ENCODE results near the gene PLCL2. TPM values are rescaled to one million over a fixed set of nuclear protein-coding genes. Genes with fewer than 3 reads are reported as not detected.

Gene PLCL2
- total and polyA plus RNA-seq, 2 experiments from 2014 or later = 1.6 to 9.7 TPM

DNA sequence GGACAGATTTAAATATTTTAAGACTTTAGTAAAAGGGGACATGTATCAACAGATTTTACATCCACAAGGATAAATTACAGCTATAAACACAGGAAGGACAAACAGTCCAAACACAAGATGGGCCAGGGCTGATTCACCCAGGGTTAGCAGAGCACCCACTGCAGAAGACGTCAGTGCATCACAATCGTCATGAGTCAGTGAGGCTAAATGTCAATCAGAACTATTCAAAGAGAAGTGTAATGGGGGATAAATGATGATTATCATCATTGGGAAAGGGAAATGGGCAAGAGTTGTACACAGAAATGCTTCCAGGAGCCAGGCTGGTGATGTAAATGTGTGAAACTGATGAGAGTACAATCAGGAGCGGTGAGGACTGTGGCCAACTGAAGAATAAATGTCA lies 226.8 kb downstream of the PLCL2 start:
- Histone ChIP-seq H3K27me3 (ENCODE audit: insufficient read depth) (no peaks in the 10 kb centered on the region), H4K20me1 (replicated peaks; ENCODE audit: insufficient read depth) (no peaks in the 10 kb centered on the region), H3K9me2 (ENCODE audit: insufficient read depth) (0 out of 2 replicates have a peak, but pooled peaks cover 2% of the 10 kb centered on the region), H3K4me1 (ENCODE audit: insufficient read depth) (no peaks in the 10 kb centered on the region), H3F3A (replicated peaks; ENCODE audit: low read depth) (no peaks in the 10 kb centered on the region), H3K4me2 (no peak overlapping the region), H2AFZ (no peak overlapping the region), H3K4me3 (no peak overlapping the region), H3K79me2 (replicated peaks; ENCODE audit: insufficient read depth) (no peaks in the 10 kb centered on the region), H3K27ac (ENCODE audit: low read depth) (no peak overlapping the region), H3K36me3 (ENCODE audit: insufficient read depth) (no peaks in the 10 kb centered on the region)
- DNase-seq (ENCODE audit: low spot score) (no peak), ATAC-seq (no peak)
- Mint-ChIP-seq H3K4me3 (no peak overlapping the region), H3K27me3 (ENCODE audit: insufficient read depth, low read depth, poor library complexity) (peaks cover 3% of the 10 kb centered on the region), H3K36me3 (ENCODE audit: low read depth) (no peaks in the 10 kb centered on the region), H3K9me3 (no peaks in the 10 kb centered on the region), H3K27ac (no peak overlapping the region), H3K4me1 (no peaks in the 10 kb centered on the region)
- TF ChIP-seq CREB1 (CRISPR knock-in tag; IDR thresholded peaks at IDR 0.05; ENCODE audit: low read depth) = no peak

DNA sequence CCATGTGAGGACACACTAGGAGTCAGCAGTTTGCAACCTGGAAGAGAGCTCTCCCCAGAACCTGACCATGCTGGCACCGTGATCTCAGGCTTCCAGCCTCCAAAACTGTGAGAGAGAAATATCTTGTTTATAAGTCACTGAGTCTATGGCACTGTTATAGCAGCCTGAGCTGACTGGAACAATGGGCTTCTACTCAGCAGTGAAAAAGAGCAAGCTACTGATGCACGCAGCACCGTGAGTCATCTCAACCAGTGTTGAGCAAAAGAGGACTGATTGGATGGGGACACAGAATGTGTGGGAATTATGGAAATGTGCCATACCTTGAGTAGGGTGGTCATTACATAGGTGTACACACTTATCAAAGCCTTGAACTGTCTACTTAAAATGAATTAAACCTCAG lies 230.4 kb downstream of the PLCL2 start:
- Histone ChIP-seq H3K27me3 (ENCODE audit: insufficient read depth) (no peaks in the 10 kb centered on the region), H3K4me1 (ENCODE audit: insufficient read depth) (no peaks in the 10 kb centered on the region), H4K20me1 (replicated peaks; ENCODE audit: insufficient read depth) (no peaks in the 10 kb centered on the region), H3K9me2 (ENCODE audit: insufficient read depth) (0 out of 2 replicates have a peak, but pooled peaks cover 8% of the 10 kb centered on the region), H3F3A (replicated peaks; ENCODE audit: low read depth) (no peaks in the 10 kb centered on the region), H3K4me3 (no peak overlapping the region), H3K79me2 (replicated peaks; ENCODE audit: insufficient read depth) (no peaks in the 10 kb centered on the region), H3K27ac (ENCODE audit: low read depth) (no peak overlapping the region), H2AFZ (no peak overlapping the region), H3K36me3 (ENCODE audit: insufficient read depth) (no peaks in the 10 kb centered on the region), H3K4me2 (no peak overlapping the region)
- Mint-ChIP-seq H3K4me1 (no peaks in the 10 kb centered on the region), H3K36me3 (ENCODE audit: low read depth) (no peaks in the 10 kb centered on the region; the same call in 2 of the 3 replicates), H3K27ac (no peak overlapping the region), H3K9me3 (no peaks in the 10 kb centered on the region; the same call in 2 of the 3 replicates), H3K27me3 (ENCODE audit: insufficient read depth, low read depth, poor library complexity) (peaks cover 4% of the 10 kb centered on the region), H3K4me3 (no peak overlapping the region)
- ATAC-seq (no peak), DNase-seq (ENCODE audit: low spot score) (no peak)
- TF ChIP-seq NANOG (IDR thresholded peaks at IDR 0.05; ENCODE audit: borderline replicate concordance) (no peak), CTCF (conservative IDR thresholded peaks at IDR 0.05; ENCODE audit: low read depth in 2 of 2) (no peak), ZNF331 (CRISPR knock-in tag; IDR thresholded peaks at IDR 0.05; ENCODE audit: low read depth) (no peak), ZNF462 (CRISPR knock-in tag; IDR thresholded peaks at IDR 0.05) (no peak), CREB1 (CRISPR knock-in tag; IDR thresholded peaks at IDR 0.05; ENCODE audit: low read depth) (no peak), STAT1 (IDR thresholded peaks at IDR 0.05; ENCODE audit: unreplicated experiment) (no peak), POLR2AphosphoS5 (IDR thresholded peaks at IDR 0.05; ENCODE audit: low read depth) (no peak), REST (IDR thresholded peaks at IDR 0.05; ENCODE audit: unreplicated experiment) (no peak)
- TF ChIP-seq, protein P1, sequence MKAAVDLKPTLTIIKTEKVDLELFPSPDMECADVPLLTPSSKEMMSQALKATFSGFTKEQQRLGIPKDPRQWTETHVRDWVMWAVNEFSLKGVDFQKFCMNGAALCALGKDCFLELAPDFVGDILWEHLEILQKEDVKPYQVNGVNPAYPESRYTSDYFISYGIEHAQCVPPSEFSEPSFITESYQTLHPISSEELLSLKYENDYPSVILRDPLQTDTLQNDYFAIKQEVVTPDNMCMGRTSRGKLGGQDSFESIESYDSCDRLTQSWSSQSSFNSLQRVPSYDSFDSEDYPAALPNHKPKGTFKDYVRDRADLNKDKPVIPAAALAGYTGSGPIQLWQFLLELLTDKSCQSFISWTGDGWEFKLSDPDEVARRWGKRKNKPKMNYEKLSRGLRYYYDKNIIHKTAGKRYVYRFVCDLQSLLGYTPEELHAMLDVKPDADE (IDR thresholded peaks at IDR 0.05) = no peak

Data from GM23338 (cell line).